Measurements from ENCODE around the gene TENM3.

TENM3 gene

GRCh38 chr4:182593402-182593801, 350.2 kb downstream of the TENM3 start:
- TF ChIP-seq EZH2phosphoT487 (conservative IDR thresholded peaks at IDR 0.05; ENCODE audit: low read length) (no peak), CTCF (IDR thresholded peaks at IDR 0.05; ENCODE audit: insufficient read depth, low read length, poor library complexity, severe bottlenecking) (no peak)
- H3K36me3 ChIP-seq (ENCODE audit: low read length) = no peaks in the 10 kb centered on the region
- H3F3A ChIP-seq (ENCODE audit: insufficient read depth) = no peaks in the 10 kb centered on the region
- H3K27me3 ChIP-seq (ENCODE audit: low read length) = no peaks in the 10 kb centered on the region; the same call in 1 of the 2 replicates
- H2AFZ ChIP-seq (ENCODE audit: low read depth, low read length, severe bottlenecking) = no peak overlapping the region
- no peaks in the 10 kb centered on the region for H3K9me3 ChIP-seq (ENCODE audit: insufficient read depth, low read length)
- no peak overlapping the region for H3K4me3 ChIP-seq (ENCODE audit: insufficient read depth, low read length, poor library complexity, severe bottlenecking)
- H3K9me2 ChIP-seq (replicated peaks; ENCODE audit: insufficient read depth, low read length) = no peaks in the 10 kb centered on the region
- no peaks in the 10 kb centered on the region for H4K20me1 ChIP-seq (ENCODE audit: low read depth, low read length)
- no peak overlapping the region for H3K9ac ChIP-seq (ENCODE audit: low read length)
- no peak overlapping the region for H3K4me2 ChIP-seq (ENCODE audit: low read depth, low read length, poor library complexity, severe bottlenecking)
- no peaks in the 10 kb centered on the region for H3K79me2 ChIP-seq (ENCODE audit: insufficient read depth, low read length)
- no peak overlapping the region for H3K27ac ChIP-seq (ENCODE audit: low read depth, low read length)

GRCh38 chr4:182593864-182594263, 350.7 kb downstream of the TENM3 start:
- Histone ChIP-seq H3K27ac (ENCODE audit: low read depth, low read length) (no peak overlapping the region), H3K9me3 (ENCODE audit: insufficient read depth, low read length) (no peaks in the 10 kb centered on the region), H3K79me2 (ENCODE audit: insufficient read depth, low read length) (no peaks in the 10 kb centered on the region), H2AFZ (ENCODE audit: low read depth, low read length, severe bottlenecking) (no peak overlapping the region), H3K27me3 (ENCODE audit: low read length) (no peaks in the 10 kb centered on the region; the same call in 1 of the 2 replicates), H4K20me1 (ENCODE audit: low read depth, low read length) (no peaks in the 10 kb centered on the region), H3K36me3 (ENCODE audit: low read length) (no peaks in the 10 kb centered on the region), H3F3A (ENCODE audit: insufficient read depth) (no peaks in the 10 kb centered on the region), H3K9ac (ENCODE audit: low read length) (no peak overlapping the region), H3K4me2 (ENCODE audit: low read depth, low read length, poor library complexity, severe bottlenecking) (no peak overlapping the region), H3K9me2 (replicated peaks; ENCODE audit: insufficient read depth, low read length) (no peaks in the 10 kb centered on the region), H3K4me3 (ENCODE audit: insufficient read depth, low read length, poor library complexity, severe bottlenecking) (no peak overlapping the region)
- TF ChIP-seq CTCF (IDR thresholded peaks at IDR 0.05; ENCODE audit: insufficient read depth, low read length, poor library complexity, severe bottlenecking) (no peak), EZH2phosphoT487 (conservative IDR thresholded peaks at IDR 0.05; ENCODE audit: low read length) (no peak)

DNA sequence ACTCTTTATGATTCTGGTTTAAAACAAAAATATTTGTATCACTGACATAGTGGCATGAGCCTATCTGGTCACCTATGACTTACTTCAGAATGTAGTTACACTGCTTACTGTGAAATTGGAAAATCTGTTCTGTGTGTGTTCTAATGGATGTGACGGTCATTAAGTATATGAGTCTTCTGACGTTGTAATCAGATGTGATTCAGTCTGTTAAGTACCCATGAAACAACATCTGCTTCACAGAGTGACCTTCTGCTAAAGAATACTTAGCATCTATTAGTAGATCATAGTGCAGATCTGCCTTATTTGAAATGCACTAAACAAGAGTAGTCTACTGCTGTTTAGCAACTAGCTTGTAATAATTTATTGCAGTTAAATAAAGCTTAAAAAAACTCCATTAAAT, 356.9 kb downstream of the TENM3 start:
- no peaks in the 10 kb centered on the region for H4K20me1 ChIP-seq (ENCODE audit: low read depth, low read length)
- no peaks in the 10 kb centered on the region for H3K79me2 ChIP-seq (ENCODE audit: insufficient read depth, low read length)
- no peak overlapping the region for H3K4me2 ChIP-seq (ENCODE audit: low read depth, low read length, poor library complexity, severe bottlenecking)
- H3F3A ChIP-seq (ENCODE audit: insufficient read depth) = no peaks in the 10 kb centered on the region
- H3K4me3 ChIP-seq (ENCODE audit: insufficient read depth, low read length, poor library complexity, severe bottlenecking) = no peak overlapping the region
- no peaks in the 10 kb centered on the region for H3K36me3 ChIP-seq (ENCODE audit: low read length)
- H3K9me3 ChIP-seq (ENCODE audit: insufficient read depth, low read length) = no peaks in the 10 kb centered on the region
- H3K27ac ChIP-seq (ENCODE audit: low read depth, low read length) = no peak overlapping the region
- no peak overlapping the region for H2AFZ ChIP-seq (ENCODE audit: low read depth, low read length, severe bottlenecking)
- TF ChIP-seq CTCF (IDR thresholded peaks at IDR 0.05; ENCODE audit: insufficient read depth, low read length, poor library complexity, severe bottlenecking) (no peak), EZH2phosphoT487 (conservative IDR thresholded peaks at IDR 0.05; ENCODE audit: low read length) (no peak)
- no peak overlapping the region for H3K9ac ChIP-seq (ENCODE audit: low read length)
- no peaks in the 10 kb centered on the region for H3K9me2 ChIP-seq (replicated peaks; ENCODE audit: insufficient read depth, low read length)
- no peaks in the 10 kb centered on the region; the same call in 1 of the 2 replicates for H3K27me3 ChIP-seq (ENCODE audit: low read length)
